GM12878 (cell line): ENCODE data around the gene SUGP2. TPM values are rescaled to one million over a fixed set of nuclear protein-coding genes. Genes with fewer than 3 reads are reported as not detected.

ENCODE experiments used
- ATAC-seq: fragments of 200-7000 bp; cut with Tn5 transposase; 3 replicates; pipeline ENCODE4 v1.9.1; 2020; ENCODE audit warnings: mild to moderate bottlenecking, moderate library complexity
- BruUV-seq: library from RNA; stranded (reverse); fragments of 400-500 nt; replicated peaks from 2 replicates; lab custom pipeline; 2021; lab: Mats Ljungman, UMichigan
- CTCF ChIA-PET: fragments of 300-600 bp; sonication (Branson Sonifier 250); formaldehyde crosslinking; extraction: SDS; loops from one replicate; lab custom pipeline; 2021; ENCODE audit warnings: inconsistent platforms; lab: Yijun Ruan, JAX
- POLR2A ChIA-PET: fragments of 350-600 bp; formaldehyde crosslinking; extraction: SDS; loops from one replicate; lab custom pipeline; 2021; ENCODE audit warnings: inconsistent platforms; lab: Charles Lee
- RAD21 ChIA-PET: fragments of 300-600 bp; sonication (Branson Sonifier 250); formaldehyde crosslinking; loops from one replicate; lab custom pipeline; 2023; ENCODE audit warnings: antibody characterized with exemption; ENCODE audit not compliant: unreplicated experiment; lab: Charles Lee
- SMC1A ChIA-PET: fragments of 300-600 bp; sonication (Branson Sonifier 250); formaldehyde crosslinking; loops from one replicate; lab custom pipeline; 2023; ENCODE audit not compliant: unreplicated experiment, uncharacterized antibody; lab: Charles Lee
- DNase-seq: peaks from one replicate; pipeline ENCODE4 v3.0.0-alpha.2; 2011; ENCODE audit warnings: low read depth, low spot score
- FAIRE-seq: peaks from 3 replicates; lab custom pipeline; 2011; peaks lifted over from hg19 to GRCh38; lab: Jason Lieb, UNC
- H2AFZ ChIP-seq: 2 replicates; pipeline ENCODE4 v1.6.0; 2011; ENCODE audit warnings: low read depth, low read length, control low read depth; ENCODE audit not compliant: control insufficient read depth
- H3K27ac ChIP-seq: 2 replicates; pipeline ENCODE4 v1.5.1; 2011; ENCODE audit warnings: control low read depth; ENCODE audit not compliant: control insufficient read depth, insufficient read depth
- H3K27me3 ChIP-seq, 2 experiments: replicated peaks in 1 of 2; 2 replicates each; pipeline versions ENCODE4 v1.6.0 to v1.6.1; 2011; ENCODE audit warnings: low read length in 1 of 2; ENCODE audit not compliant: control insufficient read depth in 2 of 2, insufficient read depth in 2 of 2
- H3K36me3 ChIP-seq, 2 experiments: 2 replicates each; pipeline ENCODE4 v1.5.1; 2011; ENCODE audit warnings: low read length in 1 of 2; ENCODE audit not compliant: control insufficient read depth in 2 of 2, insufficient read depth in 2 of 2
- H3K4me1 ChIP-seq: 2 replicates; pipeline ENCODE4 v1.6.1; 2011; ENCODE audit warnings: mild to moderate bottlenecking, low read length, moderate library complexity, mixed read lengths; ENCODE audit not compliant: control insufficient read depth, insufficient read depth
- H3K4me2 ChIP-seq: 2 replicates; pipeline ENCODE4 v1.6.0; 2011; ENCODE audit warnings: control low read depth; ENCODE audit not compliant: control insufficient read depth, insufficient read depth
- H3K4me3 ChIP-seq: fragments of 200-600 bp; sonication (generic); 2 replicates; pipeline ENCODE4 v1.5.1; 2016
- H3K79me2 ChIP-seq: 2 replicates; pipeline ENCODE4 v1.6.0; 2011; ENCODE audit warnings: low read length; ENCODE audit not compliant: control insufficient read depth, insufficient read depth
- H3K9ac ChIP-seq: 2 replicates; pipeline ENCODE4 v1.8.0; 2011; ENCODE audit warnings: low read length, control low read depth, mixed read lengths; ENCODE audit not compliant: control insufficient read depth, insufficient read depth
- H3K9me3 ChIP-seq: replicated peaks from 3 replicates; pipeline ENCODE4 v1.5.1; 2011; ENCODE audit warnings: mild to moderate bottlenecking, low read length; ENCODE audit not compliant: control insufficient read depth, insufficient read depth
- H4K20me1 ChIP-seq: 2 replicates; pipeline ENCODE4 v1.6.0; 2011; ENCODE audit not compliant: control insufficient read depth, insufficient read depth
- BMI1 ChIP-seq: fragments of 450-650 bp; IDR thresholded peaks from 2 replicates; pipeline ENCODE4 v1.6.1; 2016; ENCODE audit warnings: mild to moderate bottlenecking, moderate library complexity, borderline replicate concordance
- HDAC2 ChIP-seq: fragments of 200-600 bp; sonication (generic); IDR thresholded peaks from 2 replicates; pipeline ENCODE4 v1.6.1; 2017
- IRF4 ChIP-seq: IDR thresholded peaks from 2 replicates; pipeline ENCODE4 v1.6.1; 2011; ENCODE audit warnings: low read depth, low read length
- JUNB ChIP-seq: IDR thresholded peaks from 2 replicates; pipeline ENCODE4 v1.6.1; 2016; ENCODE audit warnings: antibody characterized with exemption, mild to moderate bottlenecking
- NFYA ChIP-seq: IDR thresholded peaks from 2 replicates; pipeline ENCODE4 v1.6.1; 2011; ENCODE audit warnings: low read depth, mild to moderate bottlenecking, low read length, improper control_type of control experiment, borderline replicate concordance
- YY1 ChIP-seq: IDR thresholded peaks from 2 replicates; pipeline ENCODE4 v1.6.1; 2011; ENCODE audit warnings: low read depth, mild to moderate bottlenecking, low read length
- WGBS: methylation state at CpG from one replicate; pipeline ENCODE4 v1.1.6; 2016; ENCODE audit warnings: low lambda C conversion rate; ENCODE audit not compliant: insufficient replicate concordance, insufficient coverage; ENCODE audit errors: missing lambda C conversion rate; 5-methylcytosine and 5-hydroxymethylcytosine counted together
- in situ Hi-C: fragments of 300-500 bp; cut with MboI; formaldehyde crosslinking; loops from 9 replicates; pipeline ENCODE4 v1.14.3; 2018; ENCODE audit warnings: mixed read lengths
- intact Hi-C: fragments of 100-400 bp; cut with micrococcal nuclease; formaldehyde crosslinking; loops from one replicate; pipeline ENCODE4 v1.14.2; 2022; ENCODE audit not compliant: unreplicated experiment
- polyA plus RNA-seq, 11 experiments: library from polyadenylated mRNA; depleted of rRNA in 4 of 11; unstranded in 6 of 11; stranded (reverse) in 5 of 11; fragments of >200 nt; fragmentation: Nextera tagmentation in 4 of 11; fragmentation: Illumina TruSeq in 1 of 11; extraction: Ambion mirVana in 4 of 11; extraction: Trizol in 1 of 11; gene quantifications; 1 replicate in 1 of 11; 2 replicates in 10 of 11; pipeline versions ENCODE4 v1.2.1 to v1.2.3, GENCODE V29; 2011 to 2016; ENCODE audit warnings: inconsistent platforms in 2 of 11, missing spikeins in 2 of 11, low read depth in 1 of 11
- total RNA-seq, 4 experiments: library from RNA; depleted of rRNA in 3 of 4; stranded (reverse); fragments of >200 nt in 3 of 4; fragmentation: Illumina TruSeq in 1 of 4; extraction: Trizol in 1 of 4; gene quantifications; 2 replicates each; pipeline versions ENCODE4 v1.2.1 to v1.2.3, GENCODE V29; 2013 to 2021
- TF ChIP-seq, protein P1 (sequence below): IDR thresholded peaks from 2 replicates; pipeline ENCODE4 v1.6.1; 2012; ENCODE audit warnings: improper control_type of control experiment, low read depth, low read length; ENCODE audit not compliant: insufficient replicate concordance
- TF ChIP-seq, protein P2 (sequence below): fragments of 450-650 bp; formaldehyde crosslinking; IDR thresholded peaks from 2 replicates; pipeline ENCODE4 v1.4.0; 2020; ENCODE audit warnings: mild to moderate bottlenecking, moderate library complexity
- TF ChIP-seq, protein P3 (sequence below): fragments of 450-650 bp; IDR thresholded peaks from 2 replicates; pipeline ENCODE4 v1.6.1; 2016; ENCODE audit warnings: mild to moderate bottlenecking, moderate library complexity, borderline replicate concordance

SUGP2 gene
- total and polyA plus RNA-seq, 10 of the 15 experiments (the other 5 are each of a cell fraction or from before 2014, with no cell fraction given), result 15.0 to 120 (median 57.2) TPM

DNA sequence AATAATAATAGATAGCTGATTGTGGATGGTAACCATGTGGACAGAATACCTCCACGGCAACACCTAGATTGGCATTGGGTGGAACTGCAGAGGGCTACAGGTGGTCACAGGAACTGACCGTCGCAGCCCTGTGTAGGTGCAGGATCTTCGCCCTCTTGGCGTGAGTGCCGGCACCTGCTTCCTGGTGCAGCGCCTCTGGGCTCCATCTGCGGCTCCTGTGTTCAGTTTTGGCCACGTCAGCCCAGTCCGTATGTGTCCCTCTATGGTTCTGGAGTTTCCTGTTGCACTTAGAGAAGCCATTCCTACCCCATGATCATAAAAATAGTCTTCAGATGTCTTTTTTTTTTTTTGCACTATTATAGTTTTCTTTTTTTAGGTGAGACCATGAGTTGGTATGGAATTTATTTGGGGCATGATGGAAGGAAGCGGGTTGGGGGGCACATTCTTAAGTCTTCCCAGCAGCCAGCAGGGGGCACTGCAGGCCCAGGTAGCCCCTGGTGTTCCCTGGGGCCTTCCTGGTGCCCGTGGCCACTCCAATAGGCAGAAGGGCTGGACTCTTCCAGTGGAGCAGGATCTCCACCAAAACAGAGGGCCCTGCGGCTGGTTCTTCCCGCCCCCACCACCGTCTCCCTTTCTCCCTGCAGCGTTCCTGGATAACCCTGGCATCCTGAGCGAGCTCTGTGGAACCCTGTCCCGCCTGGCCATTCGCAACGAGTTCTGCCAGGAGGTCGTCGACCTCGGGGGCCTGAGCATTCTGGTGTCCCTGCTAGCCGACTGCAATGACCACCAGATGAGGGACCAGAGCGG, 20.4 kb upstream of the SUGP2 start:
- Histone ChIP-seq H3K9ac (no peak overlapping the region), H3K4me2 (no peak overlapping the region), H3K36me3 (peaks cover 30 to 42% of the 10 kb centered on the region in 2 experiments), H3K4me3 (no peak overlapping the region), H2AFZ (no peak overlapping the region), H3K79me2 (no peaks in the 10 kb centered on the region), H3K9me3 (no peaks in the 10 kb centered on the region), H3K27me3 (no peaks in the 10 kb centered on the region), H3K4me1 (no peaks in the 10 kb centered on the region), H4K20me1 (no peaks in the 10 kb centered on the region; the same call in 1 of the 2 replicates), H3K27ac (no peak overlapping the region)
- ChIA-PET SMC1A (interaction anchor here (0.6 to 1.6 kb wide), 7 partner anchors 33 to 121 kb away, joined by 3 to 6 read pairs (median 3); no protein-coding TSS in a partner anchor), RAD21 (interaction anchor here (0.8 kb wide), 1 partner anchor 62 kb away, joined by 4 read pairs; no protein-coding TSS in a partner anchor), CTCF (interaction anchor here (0.6 to 3.7 kb wide), 17 partner anchors 13 to 123 kb away, joined by 3 to 24 read pairs (median 4); no protein-coding TSS in a partner anchor), POLR2A (no interaction called here)
- no peak for DNase-seq
- BruUV-seq, result no TSS peak
- ATAC-seq, result peak; percentile 80
- FAIRE-seq, result no peak
- in situ Hi-C loops, result no loop called here
- WGBS, result 93% methylated on average over 24 of the region's 25 CpGs
- intact Hi-C loops, result loop anchor here (1.0 to 5.0 kb wide), 2 partner anchors 59 to 86 kb away; no protein-coding TSS in a partner anchor
- TF ChIP-seq, protein P1, sequence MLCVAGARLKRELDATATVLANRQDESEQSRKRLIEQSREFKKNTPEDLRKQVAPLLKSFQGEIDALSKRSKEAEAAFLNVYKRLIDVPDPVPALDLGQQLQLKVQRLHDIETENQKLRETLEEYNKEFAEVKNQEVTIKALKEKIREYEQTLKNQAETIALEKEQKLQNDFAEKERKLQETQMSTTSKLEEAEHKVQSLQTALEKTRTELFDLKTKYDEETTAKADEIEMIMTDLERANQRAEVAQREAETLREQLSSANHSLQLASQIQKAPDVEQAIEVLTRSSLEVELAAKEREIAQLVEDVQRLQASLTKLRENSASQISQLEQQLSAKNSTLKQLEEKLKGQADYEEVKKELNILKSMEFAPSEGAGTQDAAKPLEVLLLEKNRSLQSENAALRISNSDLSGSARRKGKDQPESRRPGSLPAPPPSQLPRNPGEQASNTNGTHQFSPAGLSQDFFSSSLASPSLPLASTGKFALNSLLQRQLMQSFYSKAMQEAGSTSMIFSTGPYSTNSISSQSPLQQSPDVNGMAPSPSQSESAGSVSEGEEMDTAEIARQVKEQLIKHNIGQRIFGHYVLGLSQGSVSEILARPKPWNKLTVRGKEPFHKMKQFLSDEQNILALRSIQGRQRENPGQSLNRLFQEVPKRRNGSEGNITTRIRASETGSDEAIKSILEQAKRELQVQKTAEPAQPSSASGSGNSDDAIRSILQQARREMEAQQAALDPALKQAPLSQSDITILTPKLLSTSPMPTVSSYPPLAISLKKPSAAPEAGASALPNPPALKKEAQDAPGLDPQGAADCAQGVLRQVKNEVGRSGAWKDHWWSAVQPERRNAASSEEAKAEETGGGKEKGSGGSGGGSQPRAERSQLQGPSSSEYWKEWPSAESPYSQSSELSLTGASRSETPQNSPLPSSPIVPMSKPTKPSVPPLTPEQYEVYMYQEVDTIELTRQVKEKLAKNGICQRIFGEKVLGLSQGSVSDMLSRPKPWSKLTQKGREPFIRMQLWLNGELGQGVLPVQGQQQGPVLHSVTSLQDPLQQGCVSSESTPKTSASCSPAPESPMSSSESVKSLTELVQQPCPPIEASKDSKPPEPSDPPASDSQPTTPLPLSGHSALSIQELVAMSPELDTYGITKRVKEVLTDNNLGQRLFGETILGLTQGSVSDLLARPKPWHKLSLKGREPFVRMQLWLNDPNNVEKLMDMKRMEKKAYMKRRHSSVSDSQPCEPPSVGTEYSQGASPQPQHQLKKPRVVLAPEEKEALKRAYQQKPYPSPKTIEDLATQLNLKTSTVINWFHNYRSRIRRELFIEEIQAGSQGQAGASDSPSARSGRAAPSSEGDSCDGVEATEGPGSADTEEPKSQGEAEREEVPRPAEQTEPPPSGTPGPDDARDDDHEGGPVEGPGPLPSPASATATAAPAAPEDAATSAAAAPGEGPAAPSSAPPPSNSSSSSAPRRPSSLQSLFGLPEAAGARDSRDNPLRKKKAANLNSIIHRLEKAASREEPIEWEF, result no peak
- TF ChIP-seq IRF4 (no peak), BMI1 (no peak), HDAC2 (no peak), NFYA (no peak), YY1 (0 out of 2 replicates have a peak, but pooled peaks have one; percentile 43), JUNB (no peak)
- TF ChIP-seq, protein P2, sequence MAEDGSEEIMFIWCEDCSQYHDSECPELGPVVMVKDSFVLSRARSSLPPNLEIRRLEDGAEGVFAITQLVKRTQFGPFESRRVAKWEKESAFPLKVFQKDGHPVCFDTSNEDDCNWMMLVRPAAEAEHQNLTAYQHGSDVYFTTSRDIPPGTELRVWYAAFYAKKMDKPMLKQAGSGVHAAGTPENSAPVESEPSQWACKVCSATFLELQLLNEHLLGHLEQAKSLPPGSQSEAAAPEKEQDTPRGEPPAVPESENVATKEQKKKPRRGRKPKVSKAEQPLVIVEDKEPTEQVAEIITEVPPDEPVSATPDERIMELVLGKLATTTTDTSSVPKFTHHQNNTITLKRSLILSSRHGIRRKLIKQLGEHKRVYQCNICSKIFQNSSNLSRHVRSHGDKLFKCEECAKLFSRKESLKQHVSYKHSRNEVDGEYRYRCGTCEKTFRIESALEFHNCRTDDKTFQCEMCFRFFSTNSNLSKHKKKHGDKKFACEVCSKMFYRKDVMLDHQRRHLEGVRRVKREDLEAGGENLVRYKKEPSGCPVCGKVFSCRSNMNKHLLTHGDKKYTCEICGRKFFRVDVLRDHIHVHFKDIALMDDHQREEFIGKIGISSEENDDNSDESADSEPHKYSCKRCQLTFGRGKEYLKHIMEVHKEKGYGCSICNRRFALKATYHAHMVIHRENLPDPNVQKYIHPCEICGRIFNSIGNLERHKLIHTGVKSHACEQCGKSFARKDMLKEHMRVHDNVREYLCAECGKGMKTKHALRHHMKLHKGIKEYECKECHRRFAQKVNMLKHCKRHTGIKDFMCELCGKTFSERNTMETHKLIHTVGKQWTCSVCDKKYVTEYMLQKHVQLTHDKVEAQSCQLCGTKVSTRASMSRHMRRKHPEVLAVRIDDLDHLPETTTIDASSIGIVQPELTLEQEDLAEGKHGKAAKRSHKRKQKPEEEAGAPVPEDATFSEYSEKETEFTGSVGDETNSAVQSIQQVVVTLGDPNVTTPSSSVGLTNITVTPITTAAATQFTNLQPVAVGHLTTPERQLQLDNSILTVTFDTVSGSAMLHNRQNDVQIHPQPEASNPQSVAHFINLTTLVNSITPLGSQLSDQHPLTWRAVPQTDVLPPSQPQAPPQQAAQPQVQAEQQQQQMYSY (CRISPR knock-in tag), result no peak
- TF ChIP-seq, protein P3, sequence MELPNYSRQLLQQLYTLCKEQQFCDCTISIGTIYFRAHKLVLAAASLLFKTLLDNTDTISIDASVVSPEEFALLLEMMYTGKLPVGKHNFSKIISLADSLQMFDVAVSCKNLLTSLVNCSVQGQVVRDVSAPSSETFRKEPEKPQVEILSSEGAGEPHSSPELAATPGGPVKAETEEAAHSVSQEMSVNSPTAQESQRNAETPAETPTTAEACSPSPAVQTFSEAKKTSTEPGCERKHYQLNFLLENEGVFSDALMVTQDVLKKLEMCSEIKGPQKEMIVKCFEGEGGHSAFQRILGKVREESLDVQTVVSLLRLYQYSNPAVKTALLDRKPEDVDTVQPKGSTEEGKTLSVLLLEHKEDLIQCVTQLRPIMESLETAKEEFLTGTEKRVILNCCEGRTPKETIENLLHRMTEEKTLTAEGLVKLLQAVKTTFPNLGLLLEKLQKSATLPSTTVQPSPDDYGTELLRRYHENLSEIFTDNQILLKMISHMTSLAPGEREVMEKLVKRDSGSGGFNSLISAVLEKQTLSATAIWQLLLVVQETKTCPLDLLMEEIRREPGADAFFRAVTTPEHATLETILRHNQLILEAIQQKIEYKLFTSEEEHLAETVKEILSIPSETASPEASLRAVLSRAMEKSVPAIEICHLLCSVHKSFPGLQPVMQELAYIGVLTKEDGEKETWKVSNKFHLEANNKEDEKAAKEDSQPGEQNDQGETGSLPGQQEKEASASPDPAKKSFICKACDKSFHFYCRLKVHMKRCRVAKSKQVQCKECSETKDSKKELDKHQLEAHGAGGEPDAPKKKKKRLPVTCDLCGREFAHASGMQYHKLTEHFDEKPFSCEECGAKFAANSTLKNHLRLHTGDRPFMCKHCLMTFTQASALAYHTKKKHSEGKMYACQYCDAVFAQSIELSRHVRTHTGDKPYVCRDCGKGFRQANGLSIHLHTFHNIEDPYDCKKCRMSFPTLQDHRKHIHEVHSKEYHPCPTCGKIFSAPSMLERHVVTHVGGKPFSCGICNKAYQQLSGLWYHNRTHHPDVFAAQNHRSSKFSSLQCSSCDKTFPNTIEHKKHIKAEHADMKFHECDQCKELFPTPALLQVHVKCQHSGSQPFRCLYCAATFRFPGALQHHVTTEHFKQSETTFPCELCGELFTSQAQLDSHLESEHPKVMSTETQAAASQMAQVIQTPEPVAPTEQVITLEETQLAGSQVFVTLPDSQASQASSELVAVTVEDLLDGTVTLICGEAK, result no peak
